ENCODE results near the gene TMEM163.

DNA sequence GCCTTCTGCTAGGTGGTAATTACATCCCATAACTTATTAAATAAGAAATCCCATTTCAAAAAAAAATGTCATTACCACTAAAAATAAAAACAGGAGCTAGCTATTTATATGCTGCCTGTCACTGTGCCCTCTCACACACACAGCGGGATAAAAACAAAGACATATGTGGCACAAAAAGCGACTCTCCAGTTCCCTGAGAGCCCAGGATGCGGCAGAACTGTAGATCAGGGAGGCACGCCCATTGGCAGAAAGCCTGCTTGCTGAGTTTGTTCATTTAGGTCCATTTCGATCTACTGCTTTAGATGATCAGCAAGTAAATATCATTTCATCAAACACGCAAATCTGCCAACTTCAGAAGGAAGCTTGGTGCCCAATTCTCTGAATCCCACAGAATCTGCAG, 124.4 kb downstream of the TMEM163 start:
- no peak for TF ChIP-seq POLR2A (IDR thresholded peaks at IDR 0.05)
- TF ChIP-seq, protein P1, sequence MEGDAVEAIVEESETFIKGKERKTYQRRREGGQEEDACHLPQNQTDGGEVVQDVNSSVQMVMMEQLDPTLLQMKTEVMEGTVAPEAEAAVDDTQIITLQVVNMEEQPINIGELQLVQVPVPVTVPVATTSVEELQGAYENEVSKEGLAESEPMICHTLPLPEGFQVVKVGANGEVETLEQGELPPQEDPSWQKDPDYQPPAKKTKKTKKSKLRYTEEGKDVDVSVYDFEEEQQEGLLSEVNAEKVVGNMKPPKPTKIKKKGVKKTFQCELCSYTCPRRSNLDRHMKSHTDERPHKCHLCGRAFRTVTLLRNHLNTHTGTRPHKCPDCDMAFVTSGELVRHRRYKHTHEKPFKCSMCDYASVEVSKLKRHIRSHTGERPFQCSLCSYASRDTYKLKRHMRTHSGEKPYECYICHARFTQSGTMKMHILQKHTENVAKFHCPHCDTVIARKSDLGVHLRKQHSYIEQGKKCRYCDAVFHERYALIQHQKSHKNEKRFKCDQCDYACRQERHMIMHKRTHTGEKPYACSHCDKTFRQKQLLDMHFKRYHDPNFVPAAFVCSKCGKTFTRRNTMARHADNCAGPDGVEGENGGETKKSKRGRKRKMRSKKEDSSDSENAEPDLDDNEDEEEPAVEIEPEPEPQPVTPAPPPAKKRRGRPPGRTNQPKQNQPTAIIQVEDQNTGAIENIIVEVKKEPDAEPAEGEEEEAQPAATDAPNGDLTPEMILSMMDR (IDR thresholded peaks at IDR 0.05): no peak

Data from thyroid gland (tissue), 4 donors.